K562 (cell line): ENCODE results near the gene GPS2. TPM values are rescaled to one million over a fixed set of nuclear protein-coding genes. Genes with fewer than 3 reads are reported as not detected.
A peak's percentile ranks its signal among the peaks of the same experiment; 100 is the strongest.

ENCODE experiments used
- ATAC-seq: fragments of 200-7000 bp; cut with Tn5 transposase; 3 replicates; pipeline ENCODE4 v1.9.1; 2020; ENCODE audit warnings: moderate library complexity
- BruUV-seq: library from RNA; stranded (reverse); fragments of 400-500 nt; replicated peaks from 2 replicates; lab custom pipeline; 2021; lab: Mats Ljungman, UMichigan
- CTCF ChIA-PET: fragments of 300-600 bp; formaldehyde crosslinking; extraction: SDS; loops from one replicate; lab custom pipeline; 2021; ENCODE audit warnings: low intra/inter-chr PET ratio; lab: Yijun Ruan, JAX
- POLR2A ChIA-PET: fragments of 300-600, 350-650 bp; sonication (Branson Sonifier 250); formaldehyde crosslinking; extraction: SDS; loops from one replicate; lab custom pipeline; 2021; ENCODE audit warnings: antibody characterized with exemption, inconsistent platforms; lab: Yijun Ruan, JAX
- DNase-seq, 4 experiments: peaks; one replicate each; pipeline versions ENCODE4 v3.0.0 to v3.0.0-alpha.2; 2011 to 2018; ENCODE audit warnings: low spot score in 3 of 4, mixed read lengths in 3 of 4; ENCODE audit errors: extremely low read depth in 1 of 4
- FAIRE-seq: peaks from 2 replicates; lab custom pipeline; 2011; peaks lifted over from hg19 to GRCh38; lab: Jason Lieb, UNC
- H2AFZ ChIP-seq: 2 replicates; pipeline ENCODE4 v1.6.0; 2011; ENCODE audit warnings: low read depth, low read length, control low read depth, inconsistent platforms
- H3K27ac ChIP-seq: fragments of 200-600 bp; 3 replicates; pipeline ENCODE4 v1.8.0; 2011; ENCODE audit warnings: low read depth, mild to moderate bottlenecking, control low read depth, inconsistent platforms, low read length, moderate library complexity, mixed read lengths; ENCODE audit errors: extremely low read depth
- H3K27me3 ChIP-seq, 2 experiments: fragments of 300-600 bp in 1 of 2; 2 replicates in 1 of 2; 3 replicates in 1 of 2; pipeline versions ENCODE4 v1.6.0 to v1.8.0; 2011; ENCODE audit warnings: inconsistent platforms in 2 of 2, low read length in 2 of 2, mild to moderate bottlenecking in 1 of 2, mixed read lengths in 1 of 2, moderate library complexity in 1 of 2; ENCODE audit not compliant: control insufficient read depth in 2 of 2, insufficient read depth in 2 of 2
- H3K36me3 ChIP-seq: fragments of 300-600 bp; 3 replicates; pipeline ENCODE4 v1.8.0; 2011; ENCODE audit warnings: mild to moderate bottlenecking, low read length, inconsistent platforms; ENCODE audit not compliant: control insufficient read depth, insufficient read depth
- H3K4me1 ChIP-seq, 2 experiments: fragments of 200-600 bp in 1 of 2; replicated peaks in 1 of 2; 2 replicates in 1 of 2; 3 replicates in 1 of 2; pipeline versions ENCODE4 v1.5.1 to v1.8.0; 2011; ENCODE audit warnings: inconsistent platforms in 2 of 2, low read length in 2 of 2, mild to moderate bottlenecking in 1 of 2, mixed read lengths in 1 of 2, moderate library complexity in 1 of 2; ENCODE audit not compliant: control insufficient read depth in 2 of 2, insufficient read depth in 2 of 2
- H3K4me2 ChIP-seq: 2 replicates; pipeline ENCODE4 v1.6.1; 2011; ENCODE audit warnings: low read length, control low read depth, inconsistent platforms, mixed read lengths; ENCODE audit not compliant: insufficient read depth
- H3K4me3 ChIP-seq: fragments of 200-600 bp; sonication (generic), shearing (Covaris generic); 2 replicates; pipeline ENCODE4 v1.5.1; 2016; ENCODE audit warnings: control low read depth, inconsistent platforms
- H3K79me2 ChIP-seq: fragments of 200-600 bp; 3 replicates; pipeline ENCODE4 v1.8.0; 2011; ENCODE audit warnings: low read length, inconsistent platforms; ENCODE audit not compliant: control insufficient read depth, insufficient read depth
- H3K9ac ChIP-seq, 2 experiments: 2 replicates each; pipeline versions ENCODE4 v1.6.0 to v1.6.1; 2011; ENCODE audit warnings: low read depth in 2 of 2, low read length in 2 of 2, control low read depth in 1 of 2, inconsistent platforms in 1 of 2, mild to moderate bottlenecking in 1 of 2, mixed read lengths in 1 of 2; ENCODE audit not compliant: insufficient read depth in 1 of 2
- H3K9me1 ChIP-seq: one replicate; pipeline ENCODE4 v1.6.0; 2011; ENCODE audit warnings: inconsistent platforms, mild to moderate bottlenecking, low read length, moderate library complexity; ENCODE audit not compliant: control insufficient read depth, insufficient read depth
- H3K9me3 ChIP-seq: replicated peaks from 2 replicates; pipeline ENCODE4 v1.5.1; 2011; ENCODE audit warnings: low read depth, low read length, inconsistent platforms; ENCODE audit not compliant: control insufficient read depth, insufficient read depth
- H4K20me1 ChIP-seq: replicated peaks from 2 replicates; pipeline ENCODE4 v1.6.1; 2011; ENCODE audit warnings: low read length, inconsistent platforms, mixed read lengths; ENCODE audit not compliant: control insufficient read depth, insufficient read depth
- BACH1 ChIP-seq: fragments of 200-800 bp; sonication (Bioruptor generic); IDR thresholded peaks from 2 replicates; pipeline ENCODE4 v1.6.1; 2016; ENCODE audit warnings: missing genetic modification characterization, missing compliant biosample characterization
- ETV5 ChIP-seq: sonication (generic); formaldehyde crosslinking; IDR thresholded peaks from 2 replicates; pipeline ENCODE4 v1.4.0; 2020; ENCODE audit warnings: low read depth, mild to moderate bottlenecking, missing genetic modification reagents
- HNRNPL ChIP-seq: fragments of 200-400 bp; formaldehyde crosslinking; IDR thresholded peaks from 2 replicates; pipeline ENCODE4 v1.6.1; 2017; ENCODE audit warnings: low read depth, mild to moderate bottlenecking, low read length
- NCOA2 ChIP-seq, 2 experiments: fragments of 450-650 bp; IDR thresholded peaks; 2 replicates each; pipeline ENCODE4 v1.6.1; 2018; ENCODE audit warnings: mild to moderate bottlenecking in 2 of 2, moderate library complexity in 1 of 2; ENCODE audit not compliant: partially characterized antibody in 2 of 2
- NR2F6 ChIP-seq: fragments of 450-650 bp; formaldehyde crosslinking; IDR thresholded peaks from 2 replicates; pipeline ENCODE4 v1.4.0; 2020; ENCODE audit warnings: mild to moderate bottlenecking
- PRPF4 ChIP-seq: fragments of 200-400 bp; formaldehyde crosslinking; IDR thresholded peaks from one replicate; pipeline ENCODE4 v1.6.1; 2017; ENCODE audit warnings: low read length, low read depth, mild to moderate bottlenecking; ENCODE audit not compliant: insufficient read depth, poor library complexity, severe bottlenecking
- RREB1 ChIP-seq: fragments of 250-450 bp; sonication (Bioruptor Pico); IDR thresholded peaks from 2 replicates; pipeline ENCODE4 v1.4.0; 2020
- STAT5B ChIP-seq: fragments of 250-450 bp; sonication (Bioruptor Pico); IDR thresholded peaks from 2 replicates; pipeline ENCODE4 v1.8.0; 2021; ENCODE audit warnings: mild to moderate bottlenecking, inconsistent platforms
- ZBTB34 ChIP-seq: fragments of 250-450 bp; sonication (Bioruptor Pico); IDR thresholded peaks from 2 replicates; pipeline ENCODE4 v1.8.0; 2021; ENCODE audit warnings: mild to moderate bottlenecking, moderate library complexity
- ZNF561 ChIP-seq: fragments of 450-650 bp; formaldehyde crosslinking; conservative IDR thresholded peaks from 2 replicates; pipeline ENCODE4 v1.4.0; 2020; ENCODE audit warnings: mild to moderate bottlenecking, moderate library complexity
- WGBS: fragments of 100-300 bp; shearing (Covaris generic); methylation state at CpG from one replicate; pipeline ENCODE4 v1.1.6; 2016; ENCODE audit warnings: low coverage, mixed read lengths; ENCODE audit not compliant: insufficient coverage; ENCODE audit errors: missing lambda C conversion rate; 5-methylcytosine and 5-hydroxymethylcytosine counted together
- in situ Hi-C: fragments of 300-500 bp; cut with MboI; formaldehyde crosslinking; loops from 4 replicates; pipeline ENCODE4 v1.15.0; 2018; ENCODE audit warnings: inconsistent platforms, mixed read lengths
- intact Hi-C: fragments of 100-400 bp; cut with micrococcal nuclease; formaldehyde crosslinking; loops from 2 replicates; pipeline ENCODE4 v1.14.2; 2022
- polyA plus RNA-seq, 8 experiments: library from polyadenylated mRNA; depleted of rRNA in 4 of 8; stranded (reverse) in 5 of 8; unstranded in 3 of 8; fragments of >200 nt; fragmentation: Nextera tagmentation in 2 of 8; fragmentation: Illumina TruSeq in 1 of 8; extraction: Ambion mirVana in 2 of 8; extraction: Trizol in 1 of 8; gene quantifications; 2 replicates each; pipeline versions ENCODE4 v1.2.1 to v1.2.3, GENCODE V29; 2011 to 2014; ENCODE audit warnings: inconsistent platforms in 1 of 8, missing spikeins in 1 of 8
- total RNA-seq, 7 experiments: library from RNA; depleted of rRNA in 6 of 7; stranded (reverse); fragments of >200 nt in 6 of 7; fragmentation: Illumina TruSeq in 2 of 7; extraction: Trizol in 2 of 7; gene quantifications; 2 replicates each; pipeline versions ENCODE4 v1.2.1 to v1.2.3, GENCODE V29; 2011 to 2021; ENCODE audit warnings: low replicate concordance in 1 of 7

The GPS2 gene
- total and polyA plus RNA-seq, 9 of the 15 experiments (the other 6 are each of a cell fraction or from before 2014, with no cell fraction given), result 18.3 to 75.7 (median 37.0) TPM

GRCh38 chr17:7295230-7296180 is 19.7 kb downstream of the GPS2 start:
- CTCF ChIA-PET, result interaction anchor here (2.5 kb wide), 1 partner anchor 15 kb away, joined by 19 read pairs; the partner anchor contains the start of gene SLC2A4
- DNase-seq (no peak), ATAC-seq (no peak), FAIRE-seq (peak; percentile 65)
- H3K9ac ChIP-seq, result no peak overlapping the region
- no peak overlapping the region for H3K4me2 ChIP-seq
- H3K9me1 ChIP-seq, result no peaks in the 10 kb centered on the region
- H4K20me1 ChIP-seq, result no peaks in the 10 kb centered on the region
- in situ Hi-C loops, result no loop called here
- H3K79me2 ChIP-seq, result no peaks in the 10 kb centered on the region
- no peaks in the 10 kb centered on the region for H3K36me3 ChIP-seq
- H3K4me1 ChIP-seq, result peaks cover 17 to 42% of the 10 kb centered on the region in 2 experiments
- no peak overlapping the region for H3K27ac ChIP-seq
- WGBS, result 88% methylated on average over 15 of the region's 42 CpGs
- H3K9me3 ChIP-seq, result no peaks in the 10 kb centered on the region
- H3K4me3 ChIP-seq, result no peak overlapping the region
- POLR2A ChIA-PET, result interaction anchor here (0.7 to 1.6 kb wide), 4 partner anchors 10 to 246 kb away, joined by 3 to 13 read pairs (median 4); partner anchors contain the start of gene PHF23
- peak overlapping the region; percentile 83 for H2AFZ ChIP-seq
- intact Hi-C loops, result loop anchor here (1.0 to 5.0 kb wide), 2 partner anchors 15 to 243 kb away; no protein-coding TSS in a partner anchor
- BruUV-seq, result no TSS peak
- no peaks in the 10 kb centered on the region for H3K27me3 ChIP-seq
- no peak for TF ChIP-seq BACH1 (tag)
- no peak for TF ChIP-seq STAT5B (CRISPR knock-in tag)
- no peak for TF ChIP-seq HNRNPL
- TF ChIP-seq PRPF4, result no peak
- no peak for TF ChIP-seq NR2F6 (CRISPR knock-in tag)
- TF ChIP-seq RREB1 (CRISPR knock-in tag), result no peak
- no peak for TF ChIP-seq ETV5
- TF ChIP-seq ZBTB34, result no peak
- TF ChIP-seq ZNF561, result no peak
- TF ChIP-seq NCOA2 (IDR thresholded peaks at IDR 0.05; ENCODE audit: partially characterized antibody in 2 of 2), result no peak
